Uterus (tissue), 4 donors: Measurements from ENCODE around the gene ARMC2. TPM values are rescaled to one million over a fixed set of nuclear protein-coding genes. Genes with fewer than 3 reads are reported as not detected.

Experiments used
- DNase-seq, 2 donors: peaks; one replicate each; pipeline ENCODE4 v3.0.0-alpha.2; 2019 to 2020
- H3K27ac ChIP-seq, 2 donors: fragments of 200-600 bp; sonication (generic); 1 replicate in 1 of 2; 2 replicates in 1 of 2; pipeline ENCODE4 v1.5.1; 2016 to 2018
- H3K27me3 ChIP-seq, 2 donors: fragments of 200-600 bp; sonication (generic); one replicate each; pipeline ENCODE4 v1.5.1; 2018 to 2019; ENCODE audit warnings: control low read depth in 1 of 2
- H3K36me3 ChIP-seq, 2 donors: fragments of 200-600 bp; sonication (generic); one replicate each; pipeline ENCODE4 v1.5.1; 2019; ENCODE audit warnings: control low read depth in 1 of 2
- H3K4me1 ChIP-seq, 2 donors: fragments of 200-600 bp; sonication (generic); one replicate each; pipeline ENCODE4 v1.5.1; 2018 to 2019; ENCODE audit warnings: control low read depth in 1 of 2
- H3K4me3 ChIP-seq, 2 donors: fragments of 200-600 bp; sonication (generic); 1 replicate in 1 of 2; 2 replicates in 1 of 2; pipeline ENCODE4 v1.5.1; 2018 to 2019; ENCODE audit warnings: mild to moderate bottlenecking in 1 of 2
- H3K9me3 ChIP-seq, 2 donors: fragments of 200-600 bp; sonication (generic); one replicate each; pipeline ENCODE4 v1.5.1; 2019; ENCODE audit warnings: control low read depth in 1 of 2
- POLR2A ChIP-seq, 2 donors: fragments of 450-650 bp; IDR thresholded peaks; one replicate each; pipeline ENCODE4 v1.6.1; 2016; ENCODE audit warnings: antibody characterized with exemption in 2 of 2, mild to moderate bottlenecking in 1 of 2, moderate library complexity in 1 of 2
- intact Hi-C: fragments of 100-400 bp; cut with DNase I; formaldehyde crosslinking; loops from one replicate; pipeline ENCODE4 v1.15.1; 2023; ENCODE audit warnings: low total_unique reads
- total RNA-seq, 4 donors: library from RNA; depleted of rRNA in 3 of 4; stranded (reverse); fragments of >200 nt in 3 of 4; gene quantifications; one replicate each; pipeline versions ENCODE4 v1.1.0 to v1.2.4, GENCODE V29; 2014 to 2023
- TF ChIP-seq, protein P1 (sequence below), 4 experiments: fragments of 200-600 bp in 2 of 4; fragments of 450-650 bp in 2 of 4; sonication (generic) in 2 of 4; IDR thresholded peaks; one replicate each; pipeline ENCODE4 v1.5.1; 2016 to 2019; ENCODE audit warnings: antibody characterized with exemption in 4 of 4, mild to moderate bottlenecking in 2 of 4, moderate library complexity in 1 of 4
- donor health status: DM: yes; HTN: yes; CAD: no.

ARMC2 gene
- total RNA-seq, 4 donors from 2014 or later, result 5.1 to 15.1 (median 9.1) TPM; not detected in 1

DNA sequence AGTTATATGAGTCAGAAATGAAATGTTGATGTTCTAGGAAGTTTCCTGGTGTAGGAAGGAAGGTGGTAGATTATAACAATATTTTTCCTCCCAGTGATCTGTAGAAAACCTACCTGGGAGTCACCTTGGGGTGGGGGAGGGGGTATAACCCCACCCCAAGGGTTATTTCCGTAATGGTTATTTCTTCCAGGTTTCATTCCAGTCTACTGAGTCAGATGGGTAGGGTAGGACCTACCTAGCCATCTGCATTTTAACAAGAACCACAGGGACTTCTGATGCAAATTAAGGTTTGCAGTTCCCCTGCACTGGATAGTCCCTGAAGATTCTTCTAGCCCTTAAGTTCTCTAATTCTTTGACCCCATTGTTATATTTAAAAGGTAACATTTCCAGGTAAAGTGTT is 88.9 kb downstream of the ARMC2 start:
- Histone ChIP-seq H3K4me1 (no peaks in the 10 kb centered on the region), H3K4me3 (no peak overlapping the region), H3K27ac (no peak overlapping the region), H3K36me3 (no peaks in the 10 kb centered on the region), H3K27me3 (no peaks in the 10 kb centered on the region), H3K9me3 (no peaks in the 10 kb centered on the region)
- intact Hi-C loops, result no loop called here
- DNase-seq, result no peak
- TF ChIP-seq, protein P1, sequence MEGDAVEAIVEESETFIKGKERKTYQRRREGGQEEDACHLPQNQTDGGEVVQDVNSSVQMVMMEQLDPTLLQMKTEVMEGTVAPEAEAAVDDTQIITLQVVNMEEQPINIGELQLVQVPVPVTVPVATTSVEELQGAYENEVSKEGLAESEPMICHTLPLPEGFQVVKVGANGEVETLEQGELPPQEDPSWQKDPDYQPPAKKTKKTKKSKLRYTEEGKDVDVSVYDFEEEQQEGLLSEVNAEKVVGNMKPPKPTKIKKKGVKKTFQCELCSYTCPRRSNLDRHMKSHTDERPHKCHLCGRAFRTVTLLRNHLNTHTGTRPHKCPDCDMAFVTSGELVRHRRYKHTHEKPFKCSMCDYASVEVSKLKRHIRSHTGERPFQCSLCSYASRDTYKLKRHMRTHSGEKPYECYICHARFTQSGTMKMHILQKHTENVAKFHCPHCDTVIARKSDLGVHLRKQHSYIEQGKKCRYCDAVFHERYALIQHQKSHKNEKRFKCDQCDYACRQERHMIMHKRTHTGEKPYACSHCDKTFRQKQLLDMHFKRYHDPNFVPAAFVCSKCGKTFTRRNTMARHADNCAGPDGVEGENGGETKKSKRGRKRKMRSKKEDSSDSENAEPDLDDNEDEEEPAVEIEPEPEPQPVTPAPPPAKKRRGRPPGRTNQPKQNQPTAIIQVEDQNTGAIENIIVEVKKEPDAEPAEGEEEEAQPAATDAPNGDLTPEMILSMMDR (IDR thresholded peaks at IDR 0.05), result no peak
- no peak for TF ChIP-seq POLR2A (IDR thresholded peaks at IDR 0.05)

DNA sequence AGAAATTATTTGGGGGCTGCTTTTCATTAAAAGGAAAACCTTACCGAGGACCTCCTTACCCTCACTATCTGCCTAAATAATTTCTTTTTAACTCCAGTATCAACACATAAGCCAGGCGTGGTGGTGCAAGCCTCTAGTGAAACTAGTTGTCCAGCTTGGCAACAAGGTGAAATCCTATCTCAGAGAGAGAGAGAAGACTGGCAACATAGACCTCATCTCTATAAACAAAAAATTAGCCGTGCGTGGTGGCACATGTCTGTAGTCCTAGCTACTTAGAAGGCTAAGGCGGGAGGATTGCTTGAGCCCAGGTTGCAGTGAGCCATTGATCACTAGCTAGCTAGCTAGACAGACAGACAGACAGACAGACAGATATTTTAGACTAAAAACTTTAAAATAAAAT is 92.5 kb downstream of the ARMC2 start:
- no peak for DNase-seq
- Histone ChIP-seq H3K27me3 (no peaks in the 10 kb centered on the region), H3K36me3 (no peaks in the 10 kb centered on the region), H3K9me3 (no peaks in the 10 kb centered on the region), H3K27ac (no peak overlapping the region), H3K4me3 (no peak overlapping the region), H3K4me1 (peaks cover 9% of the 10 kb centered on the region in 2 donors)
- intact Hi-C loops, result no loop called here
- TF ChIP-seq, protein P1 (IDR thresholded peaks at IDR 0.05), result no peak
- TF ChIP-seq POLR2A (IDR thresholded peaks at IDR 0.05), result no peak

DNA sequence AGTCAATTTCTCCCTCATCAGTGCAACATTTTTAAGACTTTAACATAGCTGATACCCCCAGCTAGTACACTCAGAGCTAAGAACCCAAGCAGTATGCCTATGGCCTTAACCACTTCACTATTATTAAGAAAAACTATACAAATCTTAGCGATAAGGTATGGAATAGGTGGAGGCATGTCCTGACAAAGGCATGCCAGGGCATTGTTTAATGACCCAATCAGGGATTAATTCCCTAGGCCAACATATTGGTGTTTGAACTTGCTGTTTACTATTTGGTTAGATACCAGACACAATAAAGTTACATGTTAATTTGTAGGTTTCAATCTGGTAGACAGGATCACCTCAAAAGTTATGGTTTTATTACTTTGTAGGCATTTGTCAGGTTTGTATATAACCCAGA is 93.1 kb downstream of the ARMC2 start:
- Histone ChIP-seq H3K4me3 (no peak overlapping the region), H3K27me3 (no peaks in the 10 kb centered on the region), H3K27ac (no peak overlapping the region), H3K36me3 (no peaks in the 10 kb centered on the region), H3K9me3 (no peaks in the 10 kb centered on the region), H3K4me1 (peaks cover 9 to 14% of the 10 kb centered on the region in 2 donors)
- DNase-seq, result no peak
- TF ChIP-seq POLR2A (IDR thresholded peaks at IDR 0.05), result no peak
- TF ChIP-seq, protein P1 (IDR thresholded peaks at IDR 0.05), result no peak
- intact Hi-C loops, result no loop called here

DNA sequence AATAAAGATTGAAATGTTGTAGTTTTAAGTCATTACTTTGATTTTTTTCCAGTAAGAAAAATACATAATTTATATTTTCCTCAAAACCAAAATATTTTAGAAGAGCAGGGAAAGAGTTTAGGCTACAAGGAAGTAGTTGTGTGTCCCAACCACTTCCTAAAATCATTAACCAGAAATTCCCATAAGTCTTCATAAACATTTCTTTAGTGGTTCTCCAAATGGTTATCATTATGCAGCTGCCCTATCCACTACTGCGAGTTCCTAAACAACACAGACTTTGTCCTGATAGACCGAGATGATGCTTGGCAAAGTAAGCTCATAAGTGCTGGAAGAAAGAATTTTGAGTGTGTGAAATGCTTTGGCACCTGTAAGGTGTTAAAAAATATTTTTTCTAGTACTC is 93.6 kb downstream of the ARMC2 start:
- no peaks in the 10 kb centered on the region for H3K9me3 ChIP-seq
- no peaks in the 10 kb centered on the region for H3K27me3 ChIP-seq
- peak overlapping the region; percentile 88 to 95 for H3K27ac ChIP-seq
- no peak for DNase-seq
- intact Hi-C loops, result no loop called here
- no peaks in the 10 kb centered on the region for H3K36me3 ChIP-seq
- H3K4me3 ChIP-seq, result no peak overlapping the region
- peaks cover 12 to 18% of the 10 kb centered on the region in 2 donors for H3K4me1 ChIP-seq
- TF ChIP-seq POLR2A (IDR thresholded peaks at IDR 0.05), result no peak
- TF ChIP-seq, protein P1 (IDR thresholded peaks at IDR 0.05), result no peak

DNA sequence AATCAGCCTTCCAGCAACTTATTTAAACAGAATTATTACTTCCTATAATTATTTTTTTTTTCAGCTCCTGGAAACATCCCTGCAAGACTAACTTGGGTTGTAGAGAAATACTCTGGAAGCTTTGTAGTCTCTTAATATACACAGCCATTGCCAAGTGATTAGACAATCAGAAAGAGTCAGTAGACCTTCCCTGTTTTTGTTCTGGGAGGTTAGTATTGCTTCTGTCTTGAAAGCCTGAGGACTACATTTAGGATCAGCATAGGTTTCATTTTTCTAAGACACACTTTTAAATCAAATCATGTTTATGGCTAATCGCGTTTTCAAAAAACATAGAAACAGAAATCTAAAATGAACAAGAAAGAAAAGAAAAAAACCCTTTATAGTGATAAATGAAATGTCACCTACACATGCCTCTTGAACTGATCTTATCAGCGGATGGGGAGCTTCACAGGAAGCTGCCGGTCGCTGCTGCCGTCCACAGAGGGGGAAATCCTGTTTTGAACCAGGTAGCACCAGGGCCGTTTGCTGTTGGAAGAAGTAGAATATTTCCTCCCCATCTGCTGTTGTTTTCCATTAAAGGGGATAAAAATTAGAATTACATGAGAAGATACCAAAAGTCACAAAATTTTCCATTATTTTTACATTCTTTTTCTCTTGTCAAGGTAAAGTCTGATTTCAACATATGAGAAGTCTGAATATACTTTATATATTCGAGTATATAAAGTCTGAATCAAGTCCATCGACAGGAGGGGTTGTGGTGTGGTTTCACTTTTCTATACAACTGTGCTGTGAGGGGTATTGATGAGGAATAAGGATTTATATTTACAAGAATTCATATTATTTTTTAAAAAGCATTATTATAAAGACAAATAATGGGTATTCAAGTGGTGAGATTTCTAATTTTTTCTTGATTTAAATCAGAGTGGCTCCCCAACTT is 94.6 kb downstream of the ARMC2 start:
- Histone ChIP-seq H3K27ac (peak overlapping the region; percentile 88 to 95), H3K36me3 (no peaks in the 10 kb centered on the region), H3K9me3 (no peaks in the 10 kb centered on the region), H3K4me1 (peaks cover 18% of the 10 kb centered on the region in 2 donors), H3K4me3 (no peak overlapping the region), H3K27me3 (no peaks in the 10 kb centered on the region)
- intact Hi-C loops, result no loop called here
- TF ChIP-seq POLR2A (IDR thresholded peaks at IDR 0.05), result no peak
- TF ChIP-seq, protein P1 (IDR thresholded peaks at IDR 0.05), result no peak
- no peak for DNase-seq
